ENCODE results near the gene CCDC102B. TPM values are rescaled to one million over a fixed set of nuclear protein-coding genes. Genes with fewer than 3 reads are reported as not detected.

The CCDC102B gene
- total and polyA plus RNA-seq, 3 donors from 2014 or later, result 13.3 to 25.1 (median 14.9) TPM

- Histone ChIP-seq H3K4me3 (no peak overlapping the region), H3K27ac (no peak overlapping the region), H3K4me1 (no peaks in the 10 kb centered on the region), H3K36me3 (ENCODE audit: low read depth, missing control alignments) (no peaks in the 10 kb centered on the region), H3K27me3 (no peaks in the 10 kb centered on the region), H3K9me3 (no peaks in the 10 kb centered on the region)
- WGBS, 2 donors, result 79 to 87% methylated on average over 3 of the region's 3 CpGs
- intact Hi-C loops (cut with DNase I; ENCODE audit: low total_unique reads), result no loop called here
- no peak for TF ChIP-seq POLR2A (IDR thresholded peaks at IDR 0.05)
- TF ChIP-seq CTCF (IDR thresholded peaks at IDR 0.05), result no peak
- no peak for DNase-seq
These were observed 162.5 kb downstream of the CCDC102B start for GRCh38 chr18:68960355-68960754.

GRCh38 chr18:68962623-68963022, 164.7 kb downstream of the CCDC102B start:
- Histone ChIP-seq H3K27ac (no peak overlapping the region), H3K4me1 (no peaks in the 10 kb centered on the region), H3K36me3 (ENCODE audit: low read depth, missing control alignments) (no peaks in the 10 kb centered on the region), H3K4me3 (no peak overlapping the region), H3K9me3 (no peaks in the 10 kb centered on the region), H3K27me3 (no peaks in the 10 kb centered on the region)
- no peak for DNase-seq
- TF ChIP-seq CTCF (IDR thresholded peaks at IDR 0.05), result no peak
- TF ChIP-seq POLR2A (IDR thresholded peaks at IDR 0.05), result no peak
- 89 to 97% methylated on average over 3 of the region's 3 CpGs for WGBS, 2 donors
- intact Hi-C loops (cut with DNase I; ENCODE audit: low total_unique reads), result no loop called here

GRCh38 chr18:68965817-68966216, 167.9 kb downstream of the CCDC102B start:
- TF ChIP-seq CTCF (IDR thresholded peaks at IDR 0.05) (no peak), POLR2A (IDR thresholded peaks at IDR 0.05) (no peak)
- intact Hi-C loops (cut with DNase I; ENCODE audit: low total_unique reads), result no loop called here
- no peaks in the 10 kb centered on the region for H3K27me3 ChIP-seq
- WGBS, 2 donors, result 87 to 88% methylated on average over 3 of the region's 3 CpGs
- no peaks in the 10 kb centered on the region for H3K36me3 ChIP-seq (ENCODE audit: low read depth, missing control alignments)
- H3K4me1 ChIP-seq, result no peaks in the 10 kb centered on the region
- DNase-seq, result no peak
- H3K4me3 ChIP-seq, result no peak overlapping the region
- no peak overlapping the region for H3K27ac ChIP-seq
- H3K9me3 ChIP-seq, result no peaks in the 10 kb centered on the region

- no peaks in the 10 kb centered on the region for H3K4me1 ChIP-seq
- no peak overlapping the region for H3K4me3 ChIP-seq
- H3K27me3 ChIP-seq, result no peaks in the 10 kb centered on the region
- intact Hi-C loops (cut with DNase I; ENCODE audit: low total_unique reads), result no loop called here
- TF ChIP-seq CTCF (IDR thresholded peaks at IDR 0.05) (no peak), POLR2A (IDR thresholded peaks at IDR 0.05) (no peak)
- no peaks in the 10 kb centered on the region for H3K9me3 ChIP-seq
- 88 to 91% methylated on average over 5 of the region's 5 CpGs for WGBS, 2 donors
- H3K27ac ChIP-seq, result no peak overlapping the region
- H3K36me3 ChIP-seq (ENCODE audit: low read depth, missing control alignments), result no peaks in the 10 kb centered on the region
- no peak for DNase-seq
These were observed 171.1 kb downstream of the CCDC102B start for GRCh38 chr18:68969027-68969426.

- DNase-seq, result no peak
- no peaks in the 10 kb centered on the region for H3K27me3 ChIP-seq
- TF ChIP-seq CTCF (IDR thresholded peaks at IDR 0.05) (no peak), POLR2A (IDR thresholded peaks at IDR 0.05) (no peak)
- 73 to 78% methylated on average over 5 of the region's 5 CpGs for WGBS, 2 donors
- H3K27ac ChIP-seq, result no peak overlapping the region
- H3K4me3 ChIP-seq, result no peak overlapping the region
- H3K36me3 ChIP-seq (ENCODE audit: low read depth, missing control alignments), result no peaks in the 10 kb centered on the region
- intact Hi-C loops (cut with DNase I; ENCODE audit: low total_unique reads), result no loop called here
- H3K4me1 ChIP-seq, result no peaks in the 10 kb centered on the region
- no peaks in the 10 kb centered on the region for H3K9me3 ChIP-seq
These were observed 174.3 kb downstream of the CCDC102B start for GRCh38 chr18:68972176-68972575.

All from testis (tissue), 3 donors.